C4-2B (cell line): ENCODE results near the gene PRCD.

Experiments
- CTCF ChIP-seq: fragments of 450-650 bp; conservative IDR thresholded peaks from 2 replicates; pipeline ENCODE4 v1.5.1; 2017; ENCODE audit warnings: mild to moderate bottlenecking
- ZFX ChIP-seq: fragments of 450-650 bp; IDR thresholded peaks from 2 replicates; pipeline ENCODE4 v1.6.1; 2017

GRCh38 chr17:76573096-76573495 lies 33.3 kb downstream of the PRCD start:
- TF ChIP-seq CTCF = no peak
- no peak for TF ChIP-seq ZFX
